K562 (cell line): ENCODE measurements around the gene F12. TPM values are rescaled to one million over a fixed set of nuclear protein-coding genes. Genes with fewer than 3 reads are reported as not detected.
A peak's percentile ranks its signal among the peaks of the same experiment; 100 is the strongest.

Experiments
- BMI1 ChIP-seq: fragments of 150-350 bp; IDR thresholded peaks from 2 replicates; pipeline ENCODE4 v1.6.1; 2014; ENCODE audit warnings: low read length
- CEBPG ChIP-seq, 3 experiments: fragments of 200-800 bp in 1 of 3; sonication (Bioruptor generic) in 1 of 3; sonication (generic) in 1 of 3; formaldehyde crosslinking in 1 of 3; IDR thresholded peaks in 2 of 3; conservative IDR thresholded peaks in 1 of 3; 2 replicates each; pipeline versions ENCODE4 v1.6.1 to v1.8.0; 2016 to 2022; ENCODE audit warnings: missing compliant biosample characterization in 2 of 3, missing genetic modification characterization in 2 of 3, mild to moderate bottlenecking in 1 of 3, missing genetic modification reagents in 1 of 3
- DDX20 ChIP-seq: fragments of 450-650 bp; IDR thresholded peaks from 2 replicates; pipeline ENCODE4 v1.6.1; 2016; ENCODE audit warnings: missing genetic modification characterization, low read depth, mild to moderate bottlenecking, missing compliant biosample characterization, moderate library complexity
- GTF2B ChIP-seq: IDR thresholded peaks from 2 replicates; pipeline ENCODE4 v1.6.1; 2011; ENCODE audit not compliant: insufficient read length; ENCODE audit errors: extremely low read depth
- HDAC3 ChIP-seq: fragments of 450-650 bp; IDR thresholded peaks from 2 replicates; pipeline ENCODE4 v1.6.1; 2018; ENCODE audit warnings: borderline replicate concordance, mild to moderate bottlenecking, moderate library complexity; ENCODE audit not compliant: partially characterized antibody
- KAT7 ChIP-seq: sonication (generic); formaldehyde crosslinking; IDR thresholded peaks from 2 replicates; pipeline ENCODE4 v1.8.0; 2022; ENCODE audit warnings: missing genetic modification reagents, mild to moderate bottlenecking, borderline replicate concordance
- MTA3 ChIP-seq: fragments of 450-650 bp; formaldehyde crosslinking; IDR thresholded peaks from 2 replicates; pipeline ENCODE4 v1.6.1; 2017; ENCODE audit warnings: mild to moderate bottlenecking, borderline replicate concordance
- PRMT5 ChIP-seq: sonication (generic); formaldehyde crosslinking; IDR thresholded peaks from 2 replicates; pipeline ENCODE4 v1.5.0; 2020; ENCODE audit warnings: missing genetic modification reagents
- RBFOX2 ChIP-seq: fragments of 200-400 bp; formaldehyde crosslinking; IDR thresholded peaks from 2 replicates; pipeline ENCODE4 v1.6.1; 2017; ENCODE audit warnings: low read depth, mild to moderate bottlenecking, low read length, moderate library complexity
- TBP ChIP-seq: optimal IDR thresholded peaks from 2 replicates; pipeline ENCODE3; 2011; ENCODE audit warnings: low read depth, low read length, improper control_type of control experiment
- TFAP4 ChIP-seq: sonication (generic); formaldehyde crosslinking; IDR thresholded peaks from 2 replicates; pipeline ENCODE4 v1.8.0; 2022; ENCODE audit warnings: missing genetic modification reagents, mild to moderate bottlenecking, moderate library complexity, borderline replicate concordance
- XRCC5 ChIP-seq: fragments of 200-400 bp; formaldehyde crosslinking; IDR thresholded peaks from 2 replicates; pipeline ENCODE4 v1.6.1; 2017; ENCODE audit warnings: low read depth, mild to moderate bottlenecking, low read length
- ZNF253 ChIP-seq: fragments of 250-450 bp; sonication (Bioruptor Pico); conservative IDR thresholded peaks from 2 replicates; pipeline ENCODE4 v1.6.1; 2021; ENCODE audit warnings: mild to moderate bottlenecking
- ZNF311 ChIP-seq: fragments of 250-450 bp; sonication (Bioruptor Pico); IDR thresholded peaks from 2 replicates; pipeline ENCODE4 v1.4.0; 2020; ENCODE audit warnings: mild to moderate bottlenecking, moderate library complexity
- ZNF318 ChIP-seq, 2 experiments: fragments of 450-650 bp; IDR thresholded peaks; 2 replicates each; pipeline ENCODE4 v1.6.1; 2016; ENCODE audit warnings: mild to moderate bottlenecking in 2 of 2, borderline replicate concordance in 1 of 2, low read depth in 1 of 2, moderate library complexity in 1 of 2
- polyA plus RNA-seq, 8 experiments: library from polyadenylated mRNA; depleted of rRNA in 4 of 8; stranded (reverse) in 5 of 8; unstranded in 3 of 8; fragments of >200 nt; fragmentation: Nextera tagmentation in 2 of 8; fragmentation: Illumina TruSeq in 1 of 8; extraction: Ambion mirVana in 2 of 8; extraction: Trizol in 1 of 8; gene quantifications; 2 replicates each; pipeline versions ENCODE4 v1.2.1 to v1.2.3, GENCODE V29; 2011 to 2014; ENCODE audit warnings: inconsistent platforms in 1 of 8, missing spikeins in 1 of 8
- total RNA-seq, 7 experiments: library from RNA; depleted of rRNA in 6 of 7; stranded (reverse); fragments of >200 nt in 6 of 7; fragmentation: Illumina TruSeq in 2 of 7; extraction: Trizol in 2 of 7; gene quantifications; 2 replicates each; pipeline versions ENCODE4 v1.2.1 to v1.2.3, GENCODE V29; 2011 to 2021; ENCODE audit warnings: low replicate concordance in 1 of 7

F12 gene
- total and polyA plus RNA-seq, 9 of the 15 experiments (the other 6 are each of a cell fraction or from before 2014, with no cell fraction given): 0.59 to 18.3 (median 3.6) TPM

GRCh38 chr5:177454397-177455035 lies 45.2 kb upstream of the F12 start (continued):
- TF ChIP-seq DDX20 (tag) (no peak), HDAC3 (no peak), ZNF318 (IDR thresholded peaks at IDR 0.05; ENCODE audit: borderline replicate concordance in 1 of 2, low read depth in 1 of 2) (no peak), KAT7 (CRISPR knock-in tag) (no peak), PRMT5 (CRISPR knock-in tag) (no peak), TBP (peak; percentile 23), ZNF253 (no peak), CEBPG (CRISPR knock-in tag; IDR thresholded peaks at IDR 0.05) (no peak), CEBPG (tag; conservative IDR thresholded peaks at IDR 0.05 in 1 of 2, IDR thresholded peaks at IDR 0.05 in 1 of 2) (0 out of 4 replicates have a peak, but pooled peaks of 1 of the 2 experiments have one; percentile 24), RBFOX2 (no peak), TFAP4 (peak; percentile 53), GTF2B (no peak), ZNF311 (CRISPR knock-in tag) (peak; percentile 35; the same call in 1 of the 2 replicates), XRCC5 (peak; percentile 93), BMI1 (no peak), MTA3 (peak; percentile 84; the same call in 1 of the 2 replicates)
